ENCODE measurements around the gene WLS.

The WLS gene

GRCh38 chr1:68103884-68104554, 128.3 kb downstream of the WLS start:
- no peak for TF ChIP-seq CTCF (IDR thresholded peaks at IDR 0.05; ENCODE audit: low read depth, low read length)
- no peak for DNase-seq (ENCODE audit: extremely low read depth, low read depth)

GRCh38 chr1:68103011-68103545, 129.2 kb downstream of the WLS start:
- DNase-seq (ENCODE audit: extremely low read depth, low read depth) = no peak
- no peak for TF ChIP-seq CTCF (IDR thresholded peaks at IDR 0.05; ENCODE audit: low read depth, low read length)

- no peak for TF ChIP-seq CTCF (IDR thresholded peaks at IDR 0.05; ENCODE audit: low read depth, low read length)
These were observed 130.5 kb downstream of the WLS start for GRCh38 chr1:68101829-68102228.

DNA sequence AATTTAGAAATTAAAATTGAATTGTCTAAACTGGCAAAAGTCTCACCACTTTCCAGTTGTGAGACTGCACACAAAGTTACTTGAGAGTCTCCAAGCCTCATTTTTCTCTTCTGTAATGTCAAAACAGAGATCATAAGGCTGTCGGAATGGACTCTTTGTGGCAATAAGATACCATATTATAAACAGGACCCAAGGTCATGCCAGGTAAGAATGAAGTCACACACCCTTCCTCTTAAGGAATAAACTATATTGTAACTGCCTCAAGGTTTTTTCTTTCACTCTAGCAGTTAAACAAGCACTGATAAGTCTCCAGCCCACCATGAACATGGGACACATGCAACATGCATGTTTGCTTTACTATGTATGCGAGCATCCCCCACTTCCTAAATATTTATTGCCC, 131.8 kb downstream of the WLS start:
- DNase-seq (ENCODE audit: extremely low read depth, low read depth) = no peak
- TF ChIP-seq CTCF (IDR thresholded peaks at IDR 0.05; ENCODE audit: low read depth, low read length) = no peak

More at GRCh38 chr1:68101829-68102228, 130.5 kb downstream of the WLS start:
- no peak for DNase-seq (ENCODE audit: extremely low read depth, low read depth)

- TF ChIP-seq CTCF (IDR thresholded peaks at IDR 0.05; ENCODE audit: low read depth, low read length) = no peak
- DNase-seq (ENCODE audit: extremely low read depth, low read depth) = no peak
These were observed 138.6 kb downstream of the WLS start for GRCh38 chr1:68093737-68094136.

GRCh38 chr1:68087184-68087583, 145.1 kb downstream of the WLS start:
- DNase-seq (ENCODE audit: extremely low read depth, low read depth) = no peak
- no peak for TF ChIP-seq CTCF (IDR thresholded peaks at IDR 0.05; ENCODE audit: low read depth, low read length)

- no peak for TF ChIP-seq CTCF (IDR thresholded peaks at IDR 0.05; ENCODE audit: low read depth, low read length)
- no peak for DNase-seq (ENCODE audit: extremely low read depth, low read depth)
These were observed 146.6 kb downstream of the WLS start for GRCh38 chr1:68085752-68086151.
